IPS DF 6.9 (cell line): ENCODE measurements around the gene NFAT5.
A peak's percentile ranks its signal among the peaks of the same experiment; 100 is the strongest.

Experiments
- DNase-seq: peaks from one replicate; pipeline ENCODE4 v3.0.0-alpha.2; 2013; ENCODE audit warnings: low read depth, low spot score
- H3K27ac ChIP-seq: one replicate; pipeline ENCODE4 v1.5.1; 2013; ENCODE audit warnings: low read length, control low read depth
- H3K27me3 ChIP-seq: 2 replicates; pipeline ENCODE4 v1.6.1; 2013; ENCODE audit warnings: mild to moderate bottlenecking, low read length; ENCODE audit not compliant: control insufficient read depth, insufficient read depth
- H3K36me3 ChIP-seq: 2 replicates; pipeline ENCODE4 v1.6.1; 2013; ENCODE audit warnings: low read length; ENCODE audit not compliant: control insufficient read depth, insufficient read depth
- H3K4me1 ChIP-seq: 2 replicates; pipeline ENCODE4 v1.6.1; 2013; ENCODE audit warnings: low read length; ENCODE audit not compliant: control insufficient read depth, insufficient read depth
- H3K4me3 ChIP-seq: 2 replicates; pipeline ENCODE4 v1.5.1; 2013; ENCODE audit warnings: mild to moderate bottlenecking, low read length
- H3K9me3 ChIP-seq: 2 replicates; pipeline ENCODE4 v1.6.1; 2013; ENCODE audit warnings: low read length, inconsistent platforms; ENCODE audit not compliant: control insufficient read depth, insufficient read depth
- WGBS: extraction: QIAGEN DNeasy Blood & Tissue Kit; methylation state at CpG from one replicate; pipeline ENCODE4 v1.1.7; 2013; ENCODE audit warnings: mixed read lengths, missing lambda C conversion rate; ENCODE audit not compliant: insufficient read length, insufficient coverage; 5-methylcytosine and 5-hydroxymethylcytosine counted together

The NFAT5 gene

GRCh38 chr16:69701866-69702265 lies 136.1 kb downstream of the NFAT5 start:
- Histone ChIP-seq H3K4me3 (no peak overlapping the region), H3K36me3 (no peaks in the 10 kb centered on the region), H3K9me3 (no peaks in the 10 kb centered on the region), H3K4me1 (no peaks in the 10 kb centered on the region), H3K27ac (no peak overlapping the region), H3K27me3 (no peaks in the 10 kb centered on the region)
- no peak for DNase-seq
- WGBS: no CpG with 5 or more reads among the region's 2 CpGs

DNA sequence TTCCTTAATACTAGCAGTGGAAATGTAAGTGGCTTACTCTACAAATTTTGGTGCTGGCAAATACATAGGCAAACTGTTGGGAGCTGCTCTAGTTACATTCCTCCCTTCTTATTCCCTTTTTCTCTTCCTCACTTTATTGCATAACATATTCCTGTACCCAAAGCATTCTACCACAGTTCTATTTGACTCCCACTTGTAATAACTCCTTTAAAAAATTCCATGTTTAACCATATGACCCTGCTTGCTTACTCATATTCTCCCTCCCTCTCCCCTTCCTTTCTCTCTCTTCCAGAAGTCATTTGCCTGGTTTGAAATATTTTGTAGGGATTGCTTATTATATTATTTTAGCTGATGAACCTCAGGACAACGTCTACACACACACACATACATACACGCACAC lies 137.9 kb downstream of the NFAT5 start:
- Histone ChIP-seq H3K4me1 (no peaks in the 10 kb centered on the region), H3K4me3 (no peak overlapping the region), H3K36me3 (no peaks in the 10 kb centered on the region), H3K9me3 (no peaks in the 10 kb centered on the region), H3K27me3 (no peaks in the 10 kb centered on the region), H3K27ac (no peak overlapping the region)
- DNase-seq: no peak
- no CpG with 5 or more reads among the region's 2 CpGs for WGBS

GRCh38 chr16:69706256-69706974 lies 140.6 kb downstream of the NFAT5 start:
- H3K4me1 ChIP-seq: no peaks in the 10 kb centered on the region
- no peak for DNase-seq
- H3K4me3 ChIP-seq: no peak overlapping the region
- H3K27ac ChIP-seq: no peak overlapping the region
- no CpG with 5 or more reads among the region's 1 CpG for WGBS
- H3K27me3 ChIP-seq: no peaks in the 10 kb centered on the region
- no peaks in the 10 kb centered on the region for H3K36me3 ChIP-seq
- no peaks in the 10 kb centered on the region for H3K9me3 ChIP-seq

DNA sequence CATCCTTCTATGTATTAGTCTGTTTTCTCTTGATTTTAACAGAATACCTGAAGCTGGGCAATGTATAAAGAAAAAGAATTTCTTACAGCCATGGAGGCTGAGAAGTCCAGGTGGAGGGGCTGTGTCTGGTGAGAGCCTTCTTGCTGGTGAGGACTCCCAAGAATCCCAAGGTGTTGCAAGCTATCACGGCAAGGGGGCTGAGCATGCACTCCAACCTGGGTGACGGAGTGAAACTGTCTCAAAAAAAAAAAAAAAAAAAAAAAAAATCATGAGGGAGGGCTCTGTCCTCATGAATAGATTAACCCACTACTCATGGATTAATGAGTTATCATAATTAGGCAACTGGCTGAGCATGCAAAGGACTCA lies 141.2 kb downstream of the NFAT5 start:
- Histone ChIP-seq H3K27me3 (no peaks in the 10 kb centered on the region), H3K4me1 (no peaks in the 10 kb centered on the region), H3K4me3 (no peak overlapping the region), H3K27ac (no peak overlapping the region), H3K36me3 (no peaks in the 10 kb centered on the region; the same call in 1 of the 2 replicates), H3K9me3 (no peaks in the 10 kb centered on the region)
- no CpG with 5 or more reads among the region's 2 CpGs for WGBS
- DNase-seq: no peak

DNA sequence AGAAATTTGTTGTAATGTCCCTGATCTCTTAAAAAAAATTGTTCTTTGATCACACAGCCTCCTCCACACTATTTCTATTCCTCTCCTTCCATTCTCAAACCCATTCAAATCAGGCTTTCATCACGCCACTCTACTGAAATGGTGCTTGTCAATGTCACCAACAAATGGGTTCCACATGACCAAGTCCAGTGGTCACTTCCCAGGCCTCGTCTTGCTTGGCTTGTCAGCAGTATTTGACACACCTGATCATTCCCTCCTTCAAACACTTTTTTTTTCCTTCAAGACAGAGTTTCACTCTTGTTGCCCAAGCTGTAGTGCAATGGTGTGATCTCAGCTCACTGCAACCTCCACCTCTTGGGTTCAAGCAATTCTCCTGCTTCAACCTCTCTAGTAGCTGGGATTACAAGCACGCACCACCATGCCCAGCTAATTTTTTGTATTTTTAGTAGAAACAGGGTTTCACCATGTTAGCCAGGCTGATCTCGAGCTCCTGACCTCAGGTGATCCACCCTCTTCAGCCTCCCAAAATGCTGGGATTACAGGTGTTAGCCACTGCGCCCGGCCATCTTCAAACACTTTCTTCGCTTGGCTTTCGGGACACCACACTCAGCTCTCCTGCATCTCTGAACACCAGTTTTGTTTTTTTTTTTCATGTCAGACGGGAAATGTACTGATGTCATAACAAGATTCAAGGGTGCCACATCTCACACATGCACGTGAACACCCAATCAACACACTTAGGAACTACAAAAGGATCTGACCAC lies 142.3 kb downstream of the NFAT5 start:
- no peak for DNase-seq
- no peaks in the 10 kb centered on the region for H3K27me3 ChIP-seq
- no peaks in the 10 kb centered on the region; the same call in 1 of the 2 replicates for H3K36me3 ChIP-seq
- WGBS: 100% methylated on average over 1 of the region's 10 CpGs
- no peaks in the 10 kb centered on the region for H3K4me1 ChIP-seq
- H3K9me3 ChIP-seq: no peaks in the 10 kb centered on the region
- H3K27ac ChIP-seq: no peak overlapping the region
- no peak overlapping the region for H3K4me3 ChIP-seq

GRCh38 chr16:69709456-69710084 lies 143.8 kb downstream of the NFAT5 start:
- no peaks in the 10 kb centered on the region for H3K4me1 ChIP-seq
- peak; percentile 29 for DNase-seq
- WGBS: no CpG with 5 or more reads among the region's 5 CpGs
- no peaks in the 10 kb centered on the region; the same call in 1 of the 2 replicates for H3K36me3 ChIP-seq
- no peak overlapping the region for H3K27ac ChIP-seq
- H3K27me3 ChIP-seq: no peaks in the 10 kb centered on the region
- H3K4me3 ChIP-seq: no peak overlapping the region
- no peaks in the 10 kb centered on the region for H3K9me3 ChIP-seq

DNA sequence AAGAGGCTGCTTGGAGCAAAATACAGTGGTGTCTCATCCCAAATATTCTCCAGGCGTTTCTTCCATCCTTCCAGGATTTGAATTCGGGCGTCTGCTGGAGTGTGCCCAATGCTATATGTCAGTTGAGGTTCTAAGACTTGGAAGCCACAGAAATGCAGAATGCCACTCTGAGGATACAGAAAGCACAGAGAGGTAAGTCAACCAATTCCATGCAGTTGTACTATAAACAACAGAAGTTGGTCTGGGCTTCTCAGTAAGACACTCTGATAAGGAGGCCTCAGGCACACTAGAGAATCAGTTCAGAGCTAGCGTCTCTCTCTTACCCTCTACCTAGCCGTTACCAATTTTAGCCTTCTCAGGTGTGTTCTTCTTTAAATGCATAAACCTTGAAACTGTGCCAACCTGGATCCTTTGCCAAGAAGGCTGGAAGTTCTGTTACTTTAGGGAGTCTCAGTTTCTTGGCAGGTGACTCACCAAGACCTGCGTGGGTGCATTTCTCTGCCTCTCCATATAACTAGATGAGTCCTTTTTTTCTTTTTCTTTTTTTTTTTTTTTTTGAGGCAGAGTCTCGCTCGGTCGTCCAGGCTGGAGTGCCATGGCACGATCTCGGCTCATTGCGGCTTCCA lies 145.5 kb downstream of the NFAT5 start:
- Histone ChIP-seq H3K4me1 (no peaks in the 10 kb centered on the region), H3K27ac (no peak overlapping the region), H3K9me3 (no peaks in the 10 kb centered on the region), H3K4me3 (no peak overlapping the region), H3K27me3 (no peaks in the 10 kb centered on the region), H3K36me3 (no peaks in the 10 kb centered on the region; the same call in 1 of the 2 replicates)
- no CpG with 5 or more reads among the region's 12 CpGs for WGBS
- no peak for DNase-seq

GRCh38 chr16:69712277-69712676 lies 146.5 kb downstream of the NFAT5 start:
- no peaks in the 10 kb centered on the region for H3K9me3 ChIP-seq
- H3K27ac ChIP-seq: no peak overlapping the region
- no peak for DNase-seq
- H3K4me3 ChIP-seq: no peak overlapping the region
- no peaks in the 10 kb centered on the region for H3K4me1 ChIP-seq
- no peaks in the 10 kb centered on the region for H3K27me3 ChIP-seq
- WGBS: no CpG with 5 or more reads among the region's 4 CpGs
- no peaks in the 10 kb centered on the region; the same call in 1 of the 2 replicates for H3K36me3 ChIP-seq

- DNase-seq: no peak
- Histone ChIP-seq H3K27me3 (no peaks in the 10 kb centered on the region), H3K4me1 (no peaks in the 10 kb centered on the region), H3K27ac (no peak overlapping the region), H3K36me3 (no peaks in the 10 kb centered on the region; the same call in 1 of the 2 replicates), H3K4me3 (no peak overlapping the region), H3K9me3 (no peaks in the 10 kb centered on the region)
- WGBS: no CpG with 5 or more reads among the region's 9 CpGs
Measured at GRCh38 chr16:69712914-69713581, 147.3 kb downstream of the NFAT5 start.

DNA sequence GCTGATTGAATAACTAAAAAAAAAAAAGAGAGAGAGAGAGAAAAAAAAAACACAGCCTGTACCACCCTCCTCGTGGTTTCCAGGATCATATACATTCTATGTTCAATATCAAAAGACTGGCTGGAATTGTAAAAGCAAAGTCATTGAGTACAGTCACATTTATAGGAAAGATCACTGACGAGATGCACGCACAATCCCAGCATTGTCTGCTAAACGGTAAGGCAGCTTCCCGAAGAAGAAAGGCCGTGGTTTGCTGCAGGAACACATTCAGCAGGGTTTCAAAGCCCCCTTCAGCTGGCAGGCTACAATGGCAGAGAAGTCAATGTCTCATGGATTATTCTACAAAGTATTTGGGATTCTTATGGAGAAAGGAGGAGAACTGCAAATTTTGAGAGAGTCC lies 151.3 kb downstream of the NFAT5 start:
- no peak overlapping the region for H3K27ac ChIP-seq
- no peaks in the 10 kb centered on the region for H3K27me3 ChIP-seq
- no peak overlapping the region for H3K4me3 ChIP-seq
- H3K9me3 ChIP-seq: no peaks in the 10 kb centered on the region
- H3K36me3 ChIP-seq: no peaks in the 10 kb centered on the region; the same call in 1 of the 2 replicates
- H3K4me1 ChIP-seq: 0 out of 2 replicates have a peak, but pooled peaks cover 1% of the 10 kb centered on the region
- WGBS: no CpG with 5 or more reads among the region's 6 CpGs
- DNase-seq: no peak
